Left lung (tissue), 10 donors: ENCODE measurements around the gene SPATS2. TPM values are rescaled to one million over a fixed set of nuclear protein-coding genes. Genes with fewer than 3 reads are reported as not detected.

ENCODE experiments used
- ATAC-seq: fragments of 200-7000 bp; cut with Tn5 transposase; one replicate; pipeline ENCODE4 v1.9.1; 2020; ENCODE audit warnings: moderate library complexity
- DNase-seq, 4 donors: peaks; one replicate each; pipeline ENCODE4 v3.0.0-alpha.2; 2013 to 2020
- H3K27ac ChIP-seq, 2 donors: fragments of 200-600 bp; sonication (generic) in 1 of 2; one replicate each; pipeline versions ENCODE4 v1.5.0 to v1.8.0; 2020 to 2021
- H3K27me3 ChIP-seq, 2 donors: fragments of 200-600 bp; sonication (generic) in 1 of 2; one replicate each; pipeline versions ENCODE4 v1.5.0 to v1.8.0; 2020 to 2021
- H3K36me3 ChIP-seq, 2 donors: fragments of 200-600 bp; sonication (generic) in 1 of 2; one replicate each; pipeline versions ENCODE4 v1.5.0 to v1.8.0; 2020 to 2021
- H3K4me1 ChIP-seq, 2 donors: fragments of 200-600 bp; one replicate each; pipeline ENCODE4 v1.8.0; 2021
- H3K4me3 ChIP-seq, 2 donors: fragments of 200-600 bp; sonication (generic) in 1 of 2; one replicate each; pipeline versions ENCODE4 v1.5.0 to v1.8.0; 2020 to 2021; ENCODE audit warnings: mild to moderate bottlenecking in 1 of 2
- H3K9me3 ChIP-seq, 2 donors: fragments of 200-600 bp; sonication (generic) in 1 of 2; one replicate each; pipeline versions ENCODE4 v1.5.0 to v1.8.0; 2020 to 2021
- intact Hi-C, 2 donors: fragments of 100-400 bp; cut with DNase I; formaldehyde crosslinking; loops; one replicate each; pipeline versions ENCODE4 v1.11.2 to v1.14.2; 2022
- polyA plus RNA-seq, 6 donors: library from polyadenylated mRNA; unstranded; fragments of 120-200 nt; gene quantifications; one replicate each; pipeline ENCODE4 v1.2.1, GENCODE V29; 2013; ENCODE audit not compliant: insufficient read length in 6 of 6
- total RNA-seq, 2 donors: library from RNA; stranded (reverse); fragmentation: NEBNext Ultra II Directional; extraction: Animal tissue kit (Norgen Biotek cat#: 25700); gene quantifications; one replicate each; pipeline ENCODE4 v1.2.1, GENCODE V29; 2021
- TF ChIP-seq, protein P1 (sequence below), 2 donors: fragments of 200-600 bp; sonication (generic) in 1 of 2; IDR thresholded peaks; one replicate each; pipeline versions ENCODE4 v1.5.0 to v1.8.0; 2021; ENCODE audit warnings: antibody characterized with exemption in 2 of 2
- donor health status: DM: no; HTN: yes; CAD: no.
- donor health status: DM: no; HTN: no; CAD: no.

Gene SPATS2
- total and polyA plus RNA-seq, 8 donors = 14.6 to 77.0 (median 67.7) TPM

DNA sequence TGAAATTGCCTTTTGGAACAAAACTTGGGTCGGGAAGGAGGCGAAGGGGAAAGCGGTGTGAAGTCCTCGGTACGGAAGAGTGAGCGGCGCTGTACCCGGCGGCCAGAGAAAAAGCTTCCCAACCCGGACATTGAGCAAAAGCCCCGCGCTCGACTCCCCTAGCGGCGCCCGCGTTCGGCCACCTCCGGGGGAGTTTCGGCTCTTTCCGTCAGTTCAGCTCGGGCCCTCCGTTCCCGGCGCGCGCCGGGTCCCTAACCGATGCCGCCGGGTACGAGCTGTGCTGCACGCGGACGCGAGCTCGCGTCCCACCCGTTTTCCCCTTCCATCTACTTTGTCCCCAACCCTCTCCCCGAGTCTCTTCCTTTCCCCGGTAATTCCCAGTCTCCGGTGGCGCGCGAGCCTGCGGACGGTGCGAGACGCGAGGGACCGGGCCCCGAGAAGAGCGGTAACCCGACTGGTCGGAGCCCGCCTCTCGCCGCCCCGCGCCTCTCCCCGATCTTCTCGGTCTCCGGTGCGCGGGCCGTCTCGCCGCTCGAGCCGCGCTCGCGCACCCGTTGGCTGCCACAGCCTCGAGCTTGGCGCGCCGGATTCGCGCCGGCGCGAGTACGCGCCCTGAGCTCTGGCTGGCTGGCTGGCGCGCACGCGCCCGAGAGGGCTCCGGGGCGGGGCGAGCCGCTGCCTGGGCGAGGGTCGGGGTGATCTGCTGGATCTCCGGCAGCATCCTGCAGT, 446 bp upstream of the SPATS2 start:
- Histone ChIP-seq H3K4me1 (peaks cover 7 to 25% of the 10 kb centered on the region in 2 donors), H3K9me3 (no peaks in the 10 kb centered on the region), H3K27ac (peak overlapping the region; percentile 93 to 94), H3K36me3 (no peaks in the 10 kb centered on the region), H3K27me3 (no peaks in the 10 kb centered on the region), H3K4me3 (peak overlapping the region; percentile 77 to 83)
- TF ChIP-seq, protein P1, sequence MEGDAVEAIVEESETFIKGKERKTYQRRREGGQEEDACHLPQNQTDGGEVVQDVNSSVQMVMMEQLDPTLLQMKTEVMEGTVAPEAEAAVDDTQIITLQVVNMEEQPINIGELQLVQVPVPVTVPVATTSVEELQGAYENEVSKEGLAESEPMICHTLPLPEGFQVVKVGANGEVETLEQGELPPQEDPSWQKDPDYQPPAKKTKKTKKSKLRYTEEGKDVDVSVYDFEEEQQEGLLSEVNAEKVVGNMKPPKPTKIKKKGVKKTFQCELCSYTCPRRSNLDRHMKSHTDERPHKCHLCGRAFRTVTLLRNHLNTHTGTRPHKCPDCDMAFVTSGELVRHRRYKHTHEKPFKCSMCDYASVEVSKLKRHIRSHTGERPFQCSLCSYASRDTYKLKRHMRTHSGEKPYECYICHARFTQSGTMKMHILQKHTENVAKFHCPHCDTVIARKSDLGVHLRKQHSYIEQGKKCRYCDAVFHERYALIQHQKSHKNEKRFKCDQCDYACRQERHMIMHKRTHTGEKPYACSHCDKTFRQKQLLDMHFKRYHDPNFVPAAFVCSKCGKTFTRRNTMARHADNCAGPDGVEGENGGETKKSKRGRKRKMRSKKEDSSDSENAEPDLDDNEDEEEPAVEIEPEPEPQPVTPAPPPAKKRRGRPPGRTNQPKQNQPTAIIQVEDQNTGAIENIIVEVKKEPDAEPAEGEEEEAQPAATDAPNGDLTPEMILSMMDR (IDR thresholded peaks at IDR 0.05) = peak in 1 of 2 donors; percentile 37
- DNase-seq (peak; percentile 86 to 98 (median 96)), ATAC-seq (peak; percentile 94)
- intact Hi-C loops = no loop called here

DNA sequence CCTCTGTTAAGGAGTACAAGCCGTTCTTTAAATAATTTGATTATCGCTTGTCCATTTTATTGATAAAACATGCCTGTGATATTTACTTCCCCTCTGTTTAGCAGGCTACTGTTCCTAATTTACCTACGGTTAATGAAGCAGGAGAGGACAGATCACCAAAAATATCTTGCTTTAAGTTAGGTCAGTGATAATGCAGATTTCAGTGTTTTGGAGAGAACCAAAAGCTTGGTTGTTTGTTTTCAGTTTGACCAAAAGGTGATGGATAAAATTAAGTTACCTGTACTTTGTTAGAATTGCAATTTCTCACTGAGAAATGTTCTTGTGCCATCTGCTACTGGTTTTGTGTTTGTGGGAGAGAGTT, 958 bp downstream of the SPATS2 start:
- intact Hi-C loops = no loop called here
- H3K4me3 ChIP-seq = peak overlapping the region; percentile 77 to 83

DNA sequence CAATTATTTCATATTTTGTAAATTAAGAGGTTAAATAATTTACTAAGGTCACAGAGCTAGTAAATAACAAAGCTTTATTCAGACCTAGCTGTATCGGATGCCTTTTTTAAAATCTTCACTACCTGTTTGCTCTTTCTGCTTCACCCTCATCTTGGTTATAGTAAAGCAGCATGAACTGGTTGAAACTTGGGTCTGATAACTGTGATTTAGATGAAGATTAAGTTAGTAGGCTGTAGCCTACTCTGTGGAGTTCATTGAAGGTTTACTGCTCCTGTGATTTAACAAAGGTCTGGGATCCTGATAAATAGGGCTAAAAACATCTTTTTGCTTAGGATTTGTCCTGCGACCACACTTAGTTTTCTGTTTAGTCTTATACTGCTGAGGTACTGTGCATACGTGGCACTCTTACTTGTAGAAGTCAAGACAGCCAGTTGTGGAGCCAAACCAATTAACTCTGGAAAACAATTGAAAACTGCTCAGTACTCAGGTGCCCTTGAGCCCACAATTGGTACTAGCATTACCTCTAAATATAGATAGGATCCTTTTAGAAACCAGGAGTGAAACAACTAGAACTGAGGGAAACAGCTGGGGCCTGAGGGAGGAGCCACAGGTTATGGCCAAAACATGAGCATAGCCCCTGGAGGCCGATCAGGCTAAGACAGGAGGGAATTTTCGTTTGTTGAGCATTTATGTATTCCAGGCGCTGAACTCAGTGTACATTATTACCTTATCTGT, 2.3 kb downstream of the SPATS2 start:
- intact Hi-C loops = no loop called here
- DNase-seq (peak in 2 of 4 donors; percentile 15 to 52), ATAC-seq (no peak)
- Histone ChIP-seq H3K36me3 (no peaks in the 10 kb centered on the region), H3K4me1 (peaks cover 7 to 25% of the 10 kb centered on the region in 2 donors), H3K4me3 (no peak overlapping the region), H3K27me3 (no peaks in the 10 kb centered on the region), H3K27ac (peak overlapping the region in 1 of 2 donors; percentile 44), H3K9me3 (no peaks in the 10 kb centered on the region)
- TF ChIP-seq, protein P1 (IDR thresholded peaks at IDR 0.05) = peak in 1 of 2 donors; percentile 30

More for the DNA sequence above, 958 bp downstream of the SPATS2 start:
- Histone ChIP-seq H3K36me3 (no peaks in the 10 kb centered on the region), H3K9me3 (no peaks in the 10 kb centered on the region), H3K27ac (peak overlapping the region; percentile 93 to 94), H3K27me3 (no peaks in the 10 kb centered on the region), H3K4me1 (peaks cover 7 to 25% of the 10 kb centered on the region in 2 donors)
- no peak for ATAC-seq
- TF ChIP-seq, protein P1 (IDR thresholded peaks at IDR 0.05) = no peak
- DNase-seq = no peak

DNA sequence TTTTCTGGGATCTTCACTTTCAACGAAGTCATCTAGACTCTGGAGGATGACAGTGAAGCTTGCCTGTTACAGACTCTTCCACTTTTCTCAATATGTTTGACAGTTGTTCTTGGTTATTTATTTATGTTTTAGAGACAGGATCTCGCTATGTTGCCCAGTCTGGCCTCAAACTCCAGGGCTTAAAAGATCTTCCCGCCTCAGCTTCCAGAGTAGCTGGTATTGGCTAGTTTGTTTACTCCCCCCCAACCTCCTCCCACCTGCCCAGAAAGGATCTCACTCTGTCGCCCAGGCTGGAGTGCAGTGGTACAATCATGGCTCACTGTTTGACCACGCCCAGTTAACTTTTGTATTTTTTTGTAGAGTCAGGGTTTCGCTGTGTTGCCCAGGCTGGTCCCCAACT, 3.3 kb downstream of the SPATS2 start:
- ATAC-seq = no peak
- Histone ChIP-seq H3K4me3 (no peak overlapping the region), H3K36me3 (no peaks in the 10 kb centered on the region), H3K9me3 (no peaks in the 10 kb centered on the region), H3K27me3 (no peaks in the 10 kb centered on the region), H3K4me1 (peaks cover 7 to 19% of the 10 kb centered on the region in 2 donors), H3K27ac (no peak overlapping the region)
- DNase-seq = no peak
- intact Hi-C loops = no loop called here
- TF ChIP-seq, protein P1 (IDR thresholded peaks at IDR 0.05) = no peak

DNA sequence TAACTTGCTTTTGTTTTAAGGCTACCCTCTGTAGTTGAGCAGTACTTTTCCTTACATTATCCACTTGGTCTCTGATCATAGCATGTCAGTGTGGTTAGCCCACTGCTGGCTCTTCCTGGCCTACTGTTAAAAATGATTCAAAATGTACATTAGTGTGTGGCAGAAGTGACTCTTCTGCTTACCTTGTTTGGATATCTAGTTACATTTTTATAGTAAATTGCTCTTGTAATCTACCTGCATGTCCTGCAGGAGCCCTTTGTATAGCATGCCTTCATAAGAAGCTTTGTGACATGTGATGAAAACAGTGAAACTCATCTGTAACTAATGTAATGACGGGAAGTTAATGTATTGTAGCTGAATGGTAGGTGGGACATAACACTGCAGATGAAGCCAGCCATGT, 8.1 kb downstream of the SPATS2 start:
- ATAC-seq = no peak
- TF ChIP-seq, protein P1 (IDR thresholded peaks at IDR 0.05) = no peak
- no peak for DNase-seq
- Histone ChIP-seq H3K27me3 (no peaks in the 10 kb centered on the region), H3K27ac (no peak overlapping the region), H3K4me3 (no peak overlapping the region), H3K36me3 (no peaks in the 10 kb centered on the region), H3K9me3 (no peaks in the 10 kb centered on the region), H3K4me1 (no peaks in the 10 kb centered on the region)
- intact Hi-C loops = no loop called here
